Activated gamma-delta T cell (primary cell): ENCODE data around the gene ERMAP.

Source experiments
- DNase-seq: peaks from one replicate; lab custom pipeline; 2025; lab: John Stamatoyannopoulos, UW
- total RNA-seq, 2 donors: gene quantifications; one replicate each; lab custom pipeline; 2026; lab: John Stamatoyannopoulos, UW

The ERMAP gene
- total RNA-seq = 16.7 to 18.2 reads per million in 2 donors

GRCh38 chr1:42816585-42817439 is at the start of gene ERMAP, which contains the start of gene SVBP:
Gene ERMAP, plus strand, starts transcription at chr1:42817122. Its CDS starts 13,327 bp downstream, at chr1:42830449.
Gene SVBP, minus strand, starts transcription at chr1:42817397. Its CDS starts 853 bp downstream, at chr1:42816544.
- peak; percentile 94 for DNase-seq

GRCh38 chr1:42767510-42768000 is 49.4 kb upstream of the ERMAP start:
- no peak for DNase-seq

DNA sequence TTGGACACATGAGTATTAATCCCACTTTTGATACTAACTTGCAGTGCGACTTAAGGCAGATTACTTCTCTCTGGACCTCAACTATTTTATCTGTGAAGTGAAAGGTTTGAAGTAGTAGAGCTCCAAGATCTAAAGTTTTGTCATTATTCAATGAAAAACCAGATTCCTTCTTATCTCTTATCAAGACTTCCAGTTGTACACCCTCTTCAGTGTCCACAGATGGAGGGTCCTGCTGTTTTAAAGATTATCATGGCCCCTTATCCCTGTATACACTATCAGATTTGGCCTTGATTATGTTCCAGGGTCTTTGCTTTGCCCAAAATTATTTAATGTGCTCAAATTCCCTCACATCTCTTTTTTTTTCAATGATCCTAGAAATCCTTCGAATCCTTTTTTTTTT is 48.8 kb upstream of the ERMAP start:
- DNase-seq = no peak

DNA sequence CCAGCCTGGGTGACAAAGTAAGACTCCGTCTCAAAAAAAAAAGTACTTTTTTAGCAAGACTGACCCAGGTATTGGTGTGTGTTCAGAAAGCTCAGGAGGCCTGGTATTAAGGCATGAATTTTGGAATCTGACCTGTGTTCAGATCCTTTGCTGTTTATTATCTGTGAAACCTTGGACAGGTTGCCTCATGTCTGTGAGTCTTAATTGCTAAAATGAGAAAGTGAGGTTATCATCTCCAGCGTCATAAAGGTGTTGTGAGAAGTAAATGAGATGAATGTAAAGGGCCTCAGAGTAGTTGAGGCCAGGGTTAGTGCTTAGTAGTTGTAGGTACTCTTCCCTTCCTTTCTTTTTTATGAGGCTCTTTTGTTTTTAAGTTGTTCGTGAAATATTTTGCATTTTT is 47.1 kb upstream of the ERMAP start:
- no peak for DNase-seq

- DNase-seq = no peak
These were observed 43.5 kb upstream of the ERMAP start for GRCh38 chr1:42773420-42773819.

DNA sequence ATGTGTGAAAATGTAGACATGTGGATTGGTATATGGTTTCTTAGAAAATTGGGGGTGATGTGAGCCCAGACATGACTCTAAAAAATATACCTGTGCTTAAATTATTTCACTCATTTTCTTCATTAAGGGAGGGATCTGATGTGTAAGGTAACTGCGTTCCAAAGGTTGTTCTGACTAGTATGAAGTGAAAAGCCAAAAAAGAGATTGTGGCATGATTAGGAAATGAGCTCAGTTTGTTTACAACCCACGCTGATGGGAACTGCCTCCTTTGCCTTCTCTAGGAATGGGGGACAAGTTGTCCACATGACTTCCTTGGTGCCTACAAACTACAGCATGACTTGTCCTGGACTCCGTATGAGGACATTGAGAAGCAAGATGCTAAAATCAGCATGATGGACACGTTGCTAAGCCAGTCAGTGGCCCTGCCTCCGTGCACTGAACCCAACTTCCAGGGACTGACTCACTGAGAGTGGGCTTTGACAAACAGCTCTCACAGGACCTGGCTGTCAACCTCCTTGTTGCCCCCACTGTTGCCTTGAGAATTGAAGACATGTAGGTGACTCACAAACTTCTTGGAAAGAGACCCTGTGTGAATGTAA is 41.9 kb upstream of the ERMAP start:
- no peak for DNase-seq

DNA sequence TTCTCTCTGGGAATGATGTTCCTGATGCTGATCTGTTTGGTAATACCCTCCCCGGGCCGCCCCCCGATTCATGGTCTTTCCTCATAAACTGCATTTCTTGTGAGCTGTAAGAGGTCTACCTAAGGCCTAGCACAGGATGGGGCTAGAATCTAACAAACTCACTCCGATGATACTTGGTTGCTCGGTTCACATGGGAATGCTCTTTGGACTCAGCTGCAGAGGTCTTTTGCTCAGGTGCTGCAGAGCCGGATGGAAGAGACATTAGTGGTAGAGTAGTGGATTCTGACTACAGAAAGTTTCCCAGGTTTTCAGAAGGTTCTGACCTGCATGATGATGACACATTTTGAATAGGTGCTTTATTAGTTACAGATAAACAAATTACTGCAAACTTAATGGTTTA is 40.4 kb upstream of the ERMAP start:
- no peak for DNase-seq

- no peak for DNase-seq
These were observed 39.1 kb upstream of the ERMAP start for GRCh38 chr1:42777852-42778251.

DNA sequence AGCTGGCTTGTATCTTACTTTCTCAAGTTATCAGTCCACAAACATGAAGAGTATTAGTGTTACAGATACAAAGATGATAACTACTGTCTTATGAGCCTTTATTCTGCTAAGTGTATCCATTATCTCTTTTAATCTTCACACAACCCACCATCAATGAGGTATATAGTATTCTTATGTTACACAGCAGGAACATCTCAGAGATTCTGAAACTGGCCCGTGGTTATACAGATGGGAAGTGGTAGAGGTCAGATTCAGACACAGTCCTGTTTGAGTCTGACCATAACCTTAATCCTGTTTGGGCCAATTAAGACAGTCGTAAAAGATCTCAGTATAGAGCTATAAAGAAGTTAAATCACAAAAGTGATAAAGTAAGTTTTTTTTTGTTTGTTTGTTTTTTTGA is 37.2 kb upstream of the ERMAP start:
- DNase-seq = no peak

- DNase-seq = no peak
These were observed 36.7 kb upstream of the ERMAP start for GRCh38 chr1:42780176-42780575.

- DNase-seq = no peak
These were observed 33.8 kb upstream of the ERMAP start for GRCh38 chr1:42783092-42783491.

DNA sequence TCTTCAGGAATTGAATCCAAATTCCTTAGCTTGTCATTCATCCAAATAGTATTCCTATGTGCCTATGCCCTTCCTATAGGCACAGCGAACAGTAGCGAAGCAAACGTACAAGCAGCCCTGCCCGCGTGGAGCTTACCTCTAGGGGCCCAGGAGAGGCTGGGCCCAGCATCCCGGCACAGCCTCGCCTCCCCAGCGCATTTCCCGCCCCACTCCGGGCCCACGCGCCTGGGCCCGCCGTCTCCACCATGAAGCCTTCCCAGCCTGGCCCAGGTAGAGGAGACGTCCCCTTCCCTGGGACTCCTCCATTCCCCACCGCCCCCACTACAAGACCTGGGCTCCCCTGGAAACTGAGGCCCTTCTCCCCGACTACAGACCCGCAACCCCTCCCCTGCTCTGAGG is 32.4 kb upstream of the ERMAP start:
- no peak for DNase-seq

GRCh38 chr1:42784946-42785693 is 31.8 kb upstream of the ERMAP start, which contains the start of gene TMEM269:
Gene TMEM269, plus strand, starts transcription at chr1:42784991. Its CDS starts 4,903 bp downstream, at chr1:42789894.
- peak; percentile 23 for DNase-seq

DNA sequence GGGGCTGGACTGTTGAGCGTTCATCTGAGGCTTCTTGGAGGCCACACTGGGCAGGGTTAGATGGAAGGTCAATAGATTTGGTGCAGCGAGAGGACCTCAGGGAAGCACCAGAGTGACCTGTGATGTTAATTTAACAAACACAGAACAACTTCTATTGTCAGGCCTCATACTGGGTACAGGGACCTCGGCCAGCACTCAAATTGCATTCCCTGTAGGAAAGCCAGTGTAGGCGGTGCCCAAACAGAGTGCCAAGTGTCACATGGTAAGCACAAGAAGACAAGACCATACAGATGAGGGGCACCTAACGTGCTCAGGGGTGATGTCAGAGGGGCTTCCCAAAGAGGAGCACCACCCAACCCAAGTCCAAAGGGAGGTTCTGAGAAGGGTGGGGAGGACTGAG is 30.8 kb upstream of the ERMAP start:
- no peak for DNase-seq

DNA sequence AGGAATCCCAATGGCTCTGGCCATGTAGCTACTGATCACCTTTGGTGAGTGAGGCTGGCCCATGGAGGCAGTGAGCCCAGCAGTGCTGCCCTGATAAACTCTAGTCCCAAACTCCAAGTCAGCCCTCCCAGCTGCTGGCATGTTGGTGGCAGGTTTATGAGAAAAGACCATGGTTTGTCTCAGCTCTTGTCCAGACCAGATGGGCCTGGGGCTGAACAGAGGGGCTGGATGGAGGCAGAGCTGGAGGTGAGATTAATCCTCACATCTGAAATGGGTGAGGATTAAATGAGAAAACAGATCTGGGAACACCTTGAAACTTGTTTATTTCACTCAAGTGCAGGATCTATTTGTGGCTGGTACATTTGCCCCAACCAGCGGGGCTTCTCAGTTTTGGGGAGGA is 28.9 kb upstream of the ERMAP start:
- no peak for DNase-seq

- no peak for DNase-seq
These were observed 23.1 kb upstream of the ERMAP start for GRCh38 chr1:42793824-42794223.

DNA sequence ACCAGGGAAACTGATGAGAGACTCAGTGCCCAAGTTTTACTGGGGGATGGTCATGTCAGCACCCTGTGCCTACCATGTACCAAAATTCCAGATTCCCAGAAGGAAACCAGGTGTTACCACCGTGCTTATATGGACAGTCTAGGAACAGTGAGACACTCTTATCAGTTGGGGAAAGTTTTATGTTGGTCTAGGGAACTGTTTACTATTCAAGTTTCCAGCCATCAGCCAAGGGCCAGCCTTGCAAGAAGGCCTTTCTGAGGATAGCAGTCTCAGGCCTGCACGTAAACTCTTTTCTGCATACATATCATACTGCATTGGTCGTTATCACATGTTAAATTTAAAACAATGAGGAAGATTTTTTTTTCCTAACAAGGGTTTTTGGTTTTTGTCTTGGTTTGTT is 19.5 kb upstream of the ERMAP start:
- DNase-seq = no peak

DNA sequence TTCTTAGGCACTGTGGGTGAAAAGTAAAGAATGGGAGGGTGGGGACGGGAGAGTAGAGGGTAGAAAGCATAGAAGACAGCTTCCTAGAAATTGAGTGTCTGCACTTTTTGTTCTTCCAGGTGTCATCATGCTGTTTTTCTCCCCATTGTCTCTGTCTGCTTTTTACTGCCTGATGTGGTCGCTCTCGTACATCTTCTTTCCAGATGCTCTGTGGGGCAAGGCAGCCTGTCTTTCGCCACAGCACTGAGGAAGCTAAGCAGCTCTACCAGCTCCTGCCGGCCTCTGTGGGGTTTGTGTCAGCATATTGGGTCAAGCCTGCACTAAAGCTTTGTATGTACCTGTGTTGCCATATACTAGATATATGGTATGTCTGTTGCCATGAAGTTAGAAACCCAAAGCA is 18.9 kb upstream of the ERMAP start:
- no peak for DNase-seq

DNA sequence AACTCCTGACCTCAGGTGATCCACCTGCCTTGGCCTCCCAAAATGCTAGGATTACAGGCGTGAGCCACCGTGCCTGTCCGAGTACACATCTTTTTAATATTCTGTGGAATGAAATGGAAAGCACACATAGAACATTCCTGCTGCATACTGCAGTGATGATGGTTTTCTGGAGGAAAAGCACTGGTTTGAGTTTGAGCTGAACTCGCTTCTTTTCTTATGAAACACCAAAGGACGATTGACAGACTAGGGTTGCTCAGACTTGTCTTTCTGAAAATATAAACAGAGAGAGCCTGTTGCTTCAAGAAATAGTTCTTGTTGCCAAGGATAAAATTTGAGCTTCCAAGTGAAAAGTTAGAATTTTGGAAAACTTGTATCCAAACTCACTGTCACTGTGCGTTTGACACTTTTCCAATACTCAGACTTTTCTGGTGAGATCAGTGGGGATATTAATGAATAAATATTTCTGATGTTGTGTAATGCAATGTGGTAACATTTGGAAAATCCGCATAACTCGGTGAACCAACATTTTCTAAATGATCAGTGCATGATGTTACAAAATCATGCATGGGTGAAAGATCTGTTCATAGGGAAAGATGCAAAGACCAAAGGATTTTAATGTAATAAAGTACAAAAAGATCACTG is 15.0 kb upstream of the ERMAP start:
- no peak for DNase-seq

DNA sequence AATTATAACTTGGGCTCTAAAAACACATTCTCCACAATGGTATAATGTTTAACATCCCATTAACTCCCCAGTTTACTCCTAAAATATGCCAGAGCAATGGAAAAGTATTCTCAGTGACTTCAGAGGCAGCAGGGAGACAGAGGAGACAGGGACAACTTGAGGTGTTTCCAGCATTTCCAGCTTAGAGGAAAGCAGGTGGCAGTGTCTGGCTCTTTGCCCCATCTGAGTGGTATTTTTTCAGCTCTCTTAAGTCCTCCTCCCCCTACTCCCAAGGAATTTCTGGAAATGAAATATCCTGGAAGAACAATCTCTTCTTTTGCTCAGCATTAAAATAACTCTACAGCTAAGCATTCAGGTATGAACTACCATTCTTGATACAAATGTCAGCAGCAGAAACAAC is 10.8 kb upstream of the ERMAP start:
- DNase-seq = no peak

DNA sequence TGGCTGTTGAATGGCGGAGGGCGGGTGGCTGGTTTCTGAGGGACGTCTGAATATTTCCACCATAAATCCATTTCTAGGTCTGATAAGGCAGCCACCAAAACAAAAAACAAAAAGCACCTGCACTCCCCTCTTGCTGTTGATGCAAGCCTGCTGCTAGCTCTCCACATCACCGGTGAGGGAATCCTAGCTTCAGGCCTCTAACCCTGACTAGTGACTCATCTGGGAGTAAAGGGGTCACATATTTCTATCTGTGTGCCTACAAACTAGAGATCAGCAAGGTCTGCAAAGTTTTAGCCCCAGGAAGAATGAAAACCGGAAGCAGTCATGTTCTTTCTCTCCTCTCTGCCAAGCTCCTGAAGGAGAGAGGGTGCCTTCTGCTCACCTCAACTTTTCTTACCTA is 10.3 kb upstream of the ERMAP start:
- no peak for DNase-seq
